ENCODE data around the gene UNC5A.

GRCh38 chr5:176787676-176788075 is 22.7 kb upstream of the UNC5A start:
- TF ChIP-seq POLR2A (IDR thresholded peaks at IDR 0.05) (no peak), CTCF (IDR thresholded peaks at IDR 0.05) (no peak)
